HCT116 (cell line): ENCODE measurements around the gene KIF25.

Experiments
- CEBPB ChIP-seq: IDR thresholded peaks from 2 replicates; pipeline ENCODE4 v1.6.1; 2012; ENCODE audit warnings: low read depth
- CTCF ChIP-seq, 3 experiments: fragments of 200-600 bp in 1 of 3; sonication (generic) in 1 of 3; IDR thresholded peaks in 2 of 3; conservative IDR thresholded peaks in 1 of 3; 2 replicates each; pipeline ENCODE4 v1.5.1; 2012 to 2017; ENCODE audit warnings: low read depth in 2 of 3, low read length in 2 of 3, antibody characterized with exemption in 1 of 3, borderline replicate concordance in 1 of 3, control low read depth in 1 of 3, mild to moderate bottlenecking in 1 of 3, mixed read lengths in 1 of 3, mixed run types in 1 of 3, moderate library complexity in 1 of 3; ENCODE audit not compliant: insufficient read depth in 1 of 3
- POLR2A ChIP-seq: IDR thresholded peaks from 2 replicates; pipeline ENCODE4 v1.7.0; 2011; ENCODE audit warnings: borderline replicate concordance; ENCODE audit not compliant: insufficient read depth, insufficient read length; ENCODE audit errors: extremely low read depth
- POLR2AphosphoS5 ChIP-seq: IDR thresholded peaks from 2 replicates; pipeline ENCODE4 v1.6.1; 2011; ENCODE audit warnings: mild to moderate bottlenecking, low read depth, low read length, moderate library complexity
- ZBTB33 ChIP-seq: IDR thresholded peaks from 2 replicates; pipeline ENCODE4 v1.6.1; 2011; ENCODE audit warnings: mild to moderate bottlenecking, low read length, moderate library complexity; ENCODE audit not compliant: insufficient replicate concordance; ENCODE audit errors: extremely low read depth
- TF ChIP-seq, protein P1 (sequence below): IDR thresholded peaks from 2 replicates; pipeline ENCODE4 v1.6.1; 2012

DNA sequence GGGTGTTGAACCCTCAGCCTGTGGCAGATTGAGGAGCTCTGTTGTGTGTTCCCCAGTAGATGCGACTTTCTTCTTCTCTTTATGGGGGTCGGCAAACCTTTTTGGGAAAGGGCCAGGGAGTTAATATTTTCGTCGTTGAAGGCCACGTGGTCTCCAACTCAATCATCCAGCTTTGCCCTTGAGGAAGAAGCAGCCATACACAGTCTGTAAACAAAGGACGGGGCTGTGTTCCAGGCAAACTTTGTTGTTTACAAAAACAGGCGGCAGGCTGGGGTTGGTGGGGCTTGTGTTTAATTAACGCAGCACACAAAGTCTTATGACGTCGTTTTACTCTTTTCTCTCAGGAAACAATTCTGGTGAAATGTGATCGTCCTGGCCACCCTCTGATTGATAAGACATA is 20.2 kb downstream of the KIF25 start:
- TF ChIP-seq CTCF (IDR thresholded peaks at IDR 0.05 in 2 of 3, conservative IDR thresholded peaks at IDR 0.05 in 1 of 3; ENCODE audit: borderline replicate concordance in 1 of 3, insufficient read depth in 1 of 3, low read depth in 2 of 3, low read length in 2 of 3) (no peak), POLR2A (no peak), ZBTB33 (no peak), CEBPB (no peak), POLR2AphosphoS5 (no peak)
- TF ChIP-seq, protein P1, sequence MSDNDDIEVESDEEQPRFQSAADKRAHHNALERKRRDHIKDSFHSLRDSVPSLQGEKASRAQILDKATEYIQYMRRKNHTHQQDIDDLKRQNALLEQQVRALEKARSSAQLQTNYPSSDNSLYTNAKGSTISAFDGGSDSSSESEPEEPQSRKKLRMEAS, result no peak
